ENCODE results near the gene AXL.

The AXL gene

DNA sequence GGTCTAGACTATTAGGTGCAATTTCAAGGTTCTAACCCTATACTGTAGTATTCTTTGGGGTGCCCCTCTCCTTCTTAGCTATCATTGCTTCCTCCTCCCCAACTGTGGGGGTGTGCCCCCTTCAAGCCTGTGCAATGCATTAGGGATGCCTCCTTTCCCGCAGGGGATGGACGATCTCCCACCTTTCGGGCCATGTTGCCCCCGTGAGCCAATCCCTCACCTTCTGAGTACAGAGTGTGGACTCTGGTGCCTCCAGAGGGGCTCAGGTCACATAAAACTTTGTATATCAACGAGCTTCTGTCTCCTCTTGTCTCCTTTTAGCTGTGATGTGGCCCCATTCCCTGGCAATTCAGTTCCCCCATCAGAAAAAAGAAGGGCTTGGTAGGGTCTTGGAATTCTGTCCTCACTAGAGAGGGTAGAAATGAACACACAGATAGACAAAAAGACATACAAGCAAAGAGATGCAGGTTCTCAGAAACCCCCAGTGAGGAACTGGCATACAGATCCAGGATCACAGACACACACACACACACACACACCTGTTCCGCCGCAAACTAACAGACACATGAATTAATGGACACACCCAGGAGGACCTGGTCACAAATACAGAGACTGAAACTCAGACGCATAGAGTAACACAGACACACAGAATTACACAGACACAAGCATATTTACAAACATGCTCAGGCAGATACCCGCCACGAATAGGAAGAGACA, 42.6 kb downstream of the AXL start:
- H3K9ac ChIP-seq (ENCODE audit: low read length) = peak overlapping the region; percentile 69
- H3K4me1 ChIP-seq (ENCODE audit: control insufficient read depth, low read depth, low read length) = peaks cover 1% of the 10 kb centered on the region
- H4K8ac ChIP-seq (ENCODE audit: low read depth, low read length) = no peak overlapping the region
- peak overlapping the region; percentile 58 for H3K4me2 ChIP-seq (ENCODE audit: low read length)
- H3K23ac ChIP-seq (ENCODE audit: low read length) = no peak overlapping the region
- no peak overlapping the region for H2BK15ac ChIP-seq (replicated peaks; ENCODE audit: low read depth)
- peaks cover 24% of the 10 kb centered on the region for H3K79me2 ChIP-seq (ENCODE audit: control insufficient read depth, insufficient read depth, low read length)
- H2AK5ac ChIP-seq (ENCODE audit: low read length) = no peak overlapping the region
- no peak overlapping the region for H4K5ac ChIP-seq (ENCODE audit: low read length)
- H2BK5ac ChIP-seq (ENCODE audit: low read length) = no peak overlapping the region
- DNase-seq = no peak
- H3K27me3 ChIP-seq (ENCODE audit: insufficient read depth, low read length, poor library complexity) = no peaks in the 10 kb centered on the region
- H3K36me3 ChIP-seq (ENCODE audit: control insufficient read depth, insufficient read depth, low read length) = peaks cover 2% of the 10 kb centered on the region
- peak overlapping the region; percentile 90 for H3K56ac ChIP-seq (ENCODE audit: low read length)
- no peak overlapping the region for H2BK120ac ChIP-seq (ENCODE audit: low read depth, low read length)
- H3K27ac ChIP-seq (ENCODE audit: low read depth, low read length) = no peak overlapping the region
- WGBS (ENCODE audit: extremely low coverage, insufficient coverage, low lambda C conversion rate) = no CpG with 5 or more reads among the region's 10 CpGs
- no peak overlapping the region for H3K4me3 ChIP-seq (ENCODE audit: low read length)
- no peak overlapping the region for H3K4ac ChIP-seq (ENCODE audit: low read depth, low read length)
- H3K18ac ChIP-seq (ENCODE audit: low read length) = no peak overlapping the region
- no peaks in the 10 kb centered on the region for H3K79me1 ChIP-seq (ENCODE audit: low read length)

- Histone ChIP-seq H3K18ac (ENCODE audit: low read length) (peak overlapping the region; percentile 24), H3K36me3 (ENCODE audit: control insufficient read depth, insufficient read depth, low read length) (peaks cover 2% of the 10 kb centered on the region), H3K4me2 (ENCODE audit: low read length) (peak overlapping the region; percentile 89), H3K23ac (ENCODE audit: low read length) (no peak overlapping the region), H3K4me1 (ENCODE audit: control insufficient read depth, low read depth, low read length) (peaks cover 5% of the 10 kb centered on the region), H3K27me3 (ENCODE audit: insufficient read depth, low read length, poor library complexity) (no peaks in the 10 kb centered on the region), H3K4ac (ENCODE audit: low read depth, low read length) (peak overlapping the region; percentile 18), H3K79me1 (ENCODE audit: low read length) (peaks cover 4% of the 10 kb centered on the region), H4K5ac (ENCODE audit: low read length) (peak overlapping the region; percentile 2), H2AK5ac (ENCODE audit: low read length) (peak overlapping the region; percentile 73), H3K27ac (ENCODE audit: low read depth, low read length) (peak overlapping the region; percentile 85), H4K8ac (ENCODE audit: low read depth, low read length) (no peak overlapping the region), H2BK120ac (ENCODE audit: low read depth, low read length) (peak overlapping the region; percentile 5), H3K4me3 (ENCODE audit: low read length) (peak overlapping the region; percentile 90), H2BK5ac (ENCODE audit: low read length) (peak overlapping the region; percentile 54), H3K9ac (ENCODE audit: low read length) (peak overlapping the region; percentile 98), H3K56ac (ENCODE audit: low read length) (peak overlapping the region; percentile 96), H2BK15ac (replicated peaks; ENCODE audit: low read depth) (no peak overlapping the region), H3K79me2 (ENCODE audit: control insufficient read depth, insufficient read depth, low read length) (peaks cover 40% of the 10 kb centered on the region)
- WGBS (ENCODE audit: extremely low coverage, insufficient coverage, low lambda C conversion rate) = no CpG with 5 or more reads among the region's 46 CpGs
- DNase-seq = peak; percentile 69
These were observed 44.2 kb downstream of the AXL start for GRCh38 chr19:41263042-41263849.

GRCh38 chr19:41263850-41264580, 45.0 kb downstream of the AXL start, which contains the start of gene HNRNPUL1:
Gene HNRNPUL1, plus strand, starts transcription at chr19:41264372. Its CDS starts 132 bp downstream, at chr19:41264504.
- H3K79me1 ChIP-seq (ENCODE audit: low read length) = peaks cover 4% of the 10 kb centered on the region
- H3K27ac ChIP-seq (ENCODE audit: low read depth, low read length) = peak within 1 kb of the TSS; percentile 91
- H3K18ac ChIP-seq (ENCODE audit: low read length) = peak within 1 kb of the TSS; percentile 82
- H3K4ac ChIP-seq (ENCODE audit: low read depth, low read length) = peak within 1 kb of the TSS; percentile 99
- no peak within 1 kb of the TSS for H4K5ac ChIP-seq (ENCODE audit: low read length)
- peaks cover 2% of the 10 kb centered on the region for H3K36me3 ChIP-seq (ENCODE audit: control insufficient read depth, insufficient read depth, low read length)
- H3K4me2 ChIP-seq (ENCODE audit: low read length) = peak within 1 kb of the TSS; percentile 89
- H2AK5ac ChIP-seq (ENCODE audit: low read length) = peak within 1 kb of the TSS; percentile 49
- H3K4me1 ChIP-seq (ENCODE audit: control insufficient read depth, low read depth, low read length) = peaks cover 5% of the 10 kb centered on the region
- H3K4me3 ChIP-seq (ENCODE audit: low read length) = peak within 1 kb of the TSS; percentile 90
- H2BK120ac ChIP-seq (ENCODE audit: low read depth, low read length) = peak within 1 kb of the TSS; percentile 83
- H3K27me3 ChIP-seq (ENCODE audit: insufficient read depth, low read length, poor library complexity) = no peaks in the 10 kb centered on the region
- H3K23ac ChIP-seq (ENCODE audit: low read length) = peak within 1 kb of the TSS; percentile 1
- peaks cover 41% of the 10 kb centered on the region for H3K79me2 ChIP-seq (ENCODE audit: control insufficient read depth, insufficient read depth, low read length)
- H4K8ac ChIP-seq (ENCODE audit: low read depth, low read length) = peak within 1 kb of the TSS; percentile 13
- H2BK15ac ChIP-seq (replicated peaks; ENCODE audit: low read depth) = no peak within 1 kb of the TSS
- H3K9ac ChIP-seq (ENCODE audit: low read length) = peak within 1 kb of the TSS; percentile 98
- peak; percentile 100 for DNase-seq
- peak within 1 kb of the TSS; percentile 58 for H2BK5ac ChIP-seq (ENCODE audit: low read length)
- H3K56ac ChIP-seq (ENCODE audit: low read length) = peak within 1 kb of the TSS; percentile 99
- WGBS (ENCODE audit: extremely low coverage, insufficient coverage, low lambda C conversion rate) = no CpG with 5 or more reads among the region's 55 CpGs

DNA sequence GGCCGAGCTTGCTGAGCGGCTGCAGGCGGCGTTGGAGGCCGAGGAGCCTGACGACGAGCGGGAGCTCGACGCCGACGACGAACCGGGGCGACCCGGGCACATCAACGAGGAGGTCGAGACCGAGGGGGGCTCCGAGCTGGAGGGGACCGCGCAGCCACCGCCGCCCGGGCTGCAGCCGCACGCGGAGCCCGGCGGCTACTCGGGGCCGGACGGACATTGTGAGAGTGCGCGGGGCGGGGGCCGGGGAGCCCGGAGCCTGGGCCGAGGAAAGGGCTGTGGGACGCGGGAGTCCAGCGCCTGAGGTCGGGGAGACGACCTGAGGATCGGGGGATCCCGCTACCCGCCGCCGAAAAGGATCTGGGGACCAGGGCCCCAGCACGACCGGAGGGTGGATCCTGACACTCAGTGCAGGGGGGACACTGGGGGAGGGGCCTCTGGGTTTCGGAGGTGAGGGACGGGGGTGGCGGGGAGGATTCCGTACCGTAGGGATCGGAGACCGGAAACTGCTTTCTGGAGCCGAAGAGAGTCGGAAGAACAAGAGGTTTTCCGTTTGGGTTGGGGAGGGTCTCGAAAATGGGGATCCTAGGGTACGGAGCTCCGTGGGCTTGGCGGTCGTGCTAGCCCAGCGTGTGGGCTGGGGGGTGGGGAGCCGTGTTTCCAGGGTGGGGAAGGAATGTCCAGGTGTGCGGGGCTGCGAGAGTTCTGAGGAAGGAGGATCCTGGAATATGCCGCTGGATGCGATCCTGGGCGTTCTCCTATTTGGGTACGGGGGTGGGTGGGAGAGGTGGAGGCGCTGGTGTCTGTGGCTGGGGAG, 45.8 kb downstream of the AXL start:
- Histone ChIP-seq H3K4me3 (ENCODE audit: low read length) (peak overlapping the region; percentile 87), H3K56ac (ENCODE audit: low read length) (peak overlapping the region; percentile 99), H3K79me1 (ENCODE audit: low read length) (peaks cover 4% of the 10 kb centered on the region), H2BK120ac (ENCODE audit: low read depth, low read length) (peak overlapping the region; percentile 83), H3K4me1 (ENCODE audit: control insufficient read depth, low read depth, low read length) (peaks cover 5% of the 10 kb centered on the region), H2AK5ac (ENCODE audit: low read length) (peak overlapping the region; percentile 49), H3K23ac (ENCODE audit: low read length) (peak overlapping the region; percentile 29), H3K36me3 (ENCODE audit: control insufficient read depth, insufficient read depth, low read length) (peaks cover under 1% of the 10 kb centered on the region), H3K27ac (ENCODE audit: low read depth, low read length) (peak overlapping the region; percentile 91), H3K18ac (ENCODE audit: low read length) (peak overlapping the region; percentile 82), H3K4me2 (ENCODE audit: low read length) (peak overlapping the region; percentile 82), H3K9ac (ENCODE audit: low read length) (peak overlapping the region; percentile 97), H3K27me3 (ENCODE audit: insufficient read depth, low read length, poor library complexity) (no peaks in the 10 kb centered on the region), H4K5ac (ENCODE audit: low read length) (no peak overlapping the region), H2BK5ac (ENCODE audit: low read length) (peak overlapping the region; percentile 58), H2BK15ac (replicated peaks; ENCODE audit: low read depth) (no peak overlapping the region), H3K4ac (ENCODE audit: low read depth, low read length) (peak overlapping the region; percentile 99), H3K79me2 (ENCODE audit: control insufficient read depth, insufficient read depth, low read length) (peaks cover 41% of the 10 kb centered on the region), H4K8ac (ENCODE audit: low read depth, low read length) (peak overlapping the region; percentile 13)
- no CpG with 5 or more reads among the region's 75 CpGs for WGBS (ENCODE audit: extremely low coverage, insufficient coverage, low lambda C conversion rate)
- peak; percentile 71 for DNase-seq
